Thyroid gland (tissue), 4 donors: ENCODE measurements around the gene PKNOX2.

Experiments used
- POLR2A ChIP-seq, 2 donors: fragments of 450-650 bp; IDR thresholded peaks; one replicate each; pipeline ENCODE4 v1.6.1; 2017; ENCODE audit warnings: antibody characterized with exemption in 2 of 2, mild to moderate bottlenecking in 2 of 2, moderate library complexity in 1 of 2
- TF ChIP-seq, protein P1 (sequence below), 6 experiments: fragments of 200-600 bp in 3 of 6; fragments of 450-650 bp in 3 of 6; sonication (generic) in 3 of 6; IDR thresholded peaks; one replicate each; pipeline ENCODE4 v1.5.1; 2016 to 2019; ENCODE audit warnings: antibody characterized with exemption in 6 of 6, mild to moderate bottlenecking in 2 of 6, inconsistent platforms in 1 of 6, moderate library complexity in 1 of 6

DNA sequence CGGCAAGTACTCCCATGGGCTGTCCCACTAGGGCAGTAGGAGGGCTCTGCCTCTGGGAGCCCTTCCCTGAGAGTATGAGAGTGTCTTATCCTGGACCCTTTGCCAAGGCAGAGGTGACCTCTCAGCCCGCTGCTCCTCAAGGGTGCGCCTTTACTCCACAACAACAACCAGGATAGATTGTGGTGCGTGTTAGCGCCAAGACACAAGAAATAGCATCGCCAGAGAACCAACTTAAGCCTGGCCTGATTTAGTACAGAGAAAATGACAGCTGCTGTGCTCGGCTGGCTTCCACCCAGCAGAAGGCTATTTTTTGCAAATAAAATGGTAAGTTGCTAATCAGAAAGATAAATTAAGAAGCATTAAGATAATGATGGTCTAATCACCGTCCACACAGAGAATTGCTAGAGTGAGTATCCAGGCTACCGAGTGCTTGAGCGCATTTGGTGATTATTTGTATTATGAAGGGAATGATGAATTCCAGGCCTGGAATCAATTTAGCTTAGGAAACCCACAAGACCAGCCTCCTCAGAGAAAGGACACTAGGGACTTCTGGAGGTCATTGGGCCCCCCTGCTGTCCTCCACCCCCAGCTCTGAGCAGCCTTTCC is 119.8 kb downstream of the PKNOX2 start:
- TF ChIP-seq, protein P1, sequence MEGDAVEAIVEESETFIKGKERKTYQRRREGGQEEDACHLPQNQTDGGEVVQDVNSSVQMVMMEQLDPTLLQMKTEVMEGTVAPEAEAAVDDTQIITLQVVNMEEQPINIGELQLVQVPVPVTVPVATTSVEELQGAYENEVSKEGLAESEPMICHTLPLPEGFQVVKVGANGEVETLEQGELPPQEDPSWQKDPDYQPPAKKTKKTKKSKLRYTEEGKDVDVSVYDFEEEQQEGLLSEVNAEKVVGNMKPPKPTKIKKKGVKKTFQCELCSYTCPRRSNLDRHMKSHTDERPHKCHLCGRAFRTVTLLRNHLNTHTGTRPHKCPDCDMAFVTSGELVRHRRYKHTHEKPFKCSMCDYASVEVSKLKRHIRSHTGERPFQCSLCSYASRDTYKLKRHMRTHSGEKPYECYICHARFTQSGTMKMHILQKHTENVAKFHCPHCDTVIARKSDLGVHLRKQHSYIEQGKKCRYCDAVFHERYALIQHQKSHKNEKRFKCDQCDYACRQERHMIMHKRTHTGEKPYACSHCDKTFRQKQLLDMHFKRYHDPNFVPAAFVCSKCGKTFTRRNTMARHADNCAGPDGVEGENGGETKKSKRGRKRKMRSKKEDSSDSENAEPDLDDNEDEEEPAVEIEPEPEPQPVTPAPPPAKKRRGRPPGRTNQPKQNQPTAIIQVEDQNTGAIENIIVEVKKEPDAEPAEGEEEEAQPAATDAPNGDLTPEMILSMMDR (IDR thresholded peaks at IDR 0.05) = no peak
- no peak for TF ChIP-seq POLR2A (IDR thresholded peaks at IDR 0.05)
